ENCODE measurements around the gene SYK.

The SYK gene

DNA sequence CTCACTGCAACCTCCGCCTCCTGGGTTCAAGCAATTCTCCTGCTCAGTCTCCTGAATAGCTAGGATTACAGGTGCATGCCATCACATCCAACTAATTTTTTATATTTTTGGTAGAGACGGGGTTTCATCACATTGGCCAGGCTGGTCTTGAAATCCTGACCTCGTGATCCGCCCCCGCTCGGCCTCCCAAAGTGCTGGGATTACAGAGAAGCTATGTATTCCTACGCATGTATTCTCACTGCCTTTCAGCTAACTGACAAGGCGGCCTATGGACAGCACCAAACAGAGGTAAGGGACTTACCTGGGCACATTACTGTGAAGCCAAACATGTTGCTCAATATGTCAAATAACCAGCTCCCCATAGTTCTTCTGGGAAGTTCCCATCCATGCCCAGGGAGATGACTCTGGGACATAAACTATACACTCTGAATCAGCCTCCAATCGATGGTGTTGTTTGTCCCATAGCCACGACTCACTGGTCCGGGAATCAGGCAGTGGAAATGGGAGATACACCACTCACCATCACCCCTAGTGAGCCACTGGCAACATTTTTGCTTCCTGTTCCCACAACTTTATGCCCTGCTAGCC, 114.6 kb downstream of the SYK start:
- no peak for DNase-seq (ENCODE audit: insufficient read length, low spot score)
- no peak for FAIRE-seq
- TF ChIP-seq POLR2A (IDR thresholded peaks at IDR 0.05; ENCODE audit: low read depth, low read length) (no peak), PAX5 (IDR thresholded peaks at IDR 0.05; ENCODE audit: insufficient read depth, low read length, severe bottlenecking) (no peak), TAF1 (IDR thresholded peaks at IDR 0.05; ENCODE audit: low read depth, low read length) (no peak), POU2F2 (IDR thresholded peaks at IDR 0.05; ENCODE audit: low read depth, low read length) (no peak), POLR2AphosphoS5 (IDR thresholded peaks at IDR 0.05; ENCODE audit: low read depth, low read length) (no peak)

DNA sequence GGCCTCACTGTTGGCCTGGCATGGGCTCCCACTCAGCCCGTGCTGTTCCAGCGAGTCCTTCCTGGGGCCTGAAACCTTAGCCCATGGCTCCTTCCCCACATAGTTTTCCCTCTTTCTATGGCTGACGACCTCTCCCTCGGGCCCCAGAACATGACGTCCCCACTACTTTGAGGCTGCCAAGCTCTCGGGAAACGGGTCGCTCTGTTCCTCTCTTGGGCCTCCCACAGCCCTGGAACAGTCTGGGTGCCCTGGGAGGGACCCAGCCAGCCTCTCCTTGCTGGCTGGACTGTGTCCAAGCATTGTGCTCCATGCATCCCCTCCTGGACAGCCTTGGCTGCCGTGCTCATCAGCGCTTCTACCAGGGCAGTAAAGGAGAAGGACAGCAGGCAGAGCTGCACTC, 118.3 kb downstream of the SYK start:
- DNase-seq (ENCODE audit: insufficient read length, low spot score) = no peak
- FAIRE-seq = no peak
- TF ChIP-seq POLR2AphosphoS5 (IDR thresholded peaks at IDR 0.05; ENCODE audit: low read depth, low read length) (no peak), TAF1 (IDR thresholded peaks at IDR 0.05; ENCODE audit: low read depth, low read length) (no peak), SPI1 (IDR thresholded peaks at IDR 0.05; ENCODE audit: low read depth, low read length) (no peak), POLR2A (IDR thresholded peaks at IDR 0.05; ENCODE audit: low read depth, low read length) (no peak), POU2F2 (IDR thresholded peaks at IDR 0.05; ENCODE audit: low read depth, low read length) (no peak), PAX5 (IDR thresholded peaks at IDR 0.05; ENCODE audit: insufficient read depth, low read length, severe bottlenecking) (no peak)

GRCh38 chr9:90921104-90921503, 119.5 kb downstream of the SYK start:
- DNase-seq (ENCODE audit: insufficient read length, low spot score) (no peak), FAIRE-seq (no peak)
- TF ChIP-seq POLR2A (IDR thresholded peaks at IDR 0.05; ENCODE audit: low read depth, low read length) (no peak), PAX5 (IDR thresholded peaks at IDR 0.05; ENCODE audit: insufficient read depth, low read length, severe bottlenecking) (no peak), POLR2AphosphoS5 (IDR thresholded peaks at IDR 0.05; ENCODE audit: low read depth, low read length) (no peak), TAF1 (IDR thresholded peaks at IDR 0.05; ENCODE audit: low read depth, low read length) (no peak), POU2F2 (IDR thresholded peaks at IDR 0.05; ENCODE audit: low read depth, low read length) (no peak), SPI1 (IDR thresholded peaks at IDR 0.05; ENCODE audit: low read depth, low read length) (no peak)

GRCh38 chr9:90921969-90922368, 120.3 kb downstream of the SYK start:
- FAIRE-seq = no peak

DNA sequence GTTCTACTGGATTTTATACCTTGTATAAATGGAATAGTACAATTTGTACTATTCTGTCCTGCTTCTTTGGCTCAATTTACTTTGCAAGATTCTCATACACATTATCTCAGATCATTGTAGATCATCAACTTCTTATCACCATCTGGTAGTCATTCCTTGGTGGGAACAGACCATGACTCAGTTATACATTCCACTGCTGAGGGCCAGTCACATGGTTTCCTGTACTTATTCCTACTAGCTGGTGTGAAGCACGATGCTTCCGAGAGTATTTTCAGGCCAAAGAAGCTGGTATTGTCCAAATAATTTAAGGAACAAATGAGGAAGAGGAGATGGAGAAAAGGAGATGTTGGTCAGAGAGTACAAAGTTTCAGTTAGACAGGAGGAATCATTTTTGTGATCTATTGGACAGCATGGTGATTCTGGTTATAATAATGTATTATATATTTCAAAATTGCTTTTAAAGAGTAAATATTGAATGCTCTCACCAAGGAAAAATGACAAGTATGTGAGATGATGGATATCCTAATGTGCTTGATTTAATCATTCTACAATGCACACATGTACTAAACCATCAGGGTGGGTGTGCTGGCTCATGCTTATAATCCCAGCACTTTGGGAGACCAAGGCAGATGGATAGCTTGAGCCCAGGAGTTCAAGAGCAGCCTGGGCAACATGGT, 124.1 kb downstream of the SYK start:
- no peak for DNase-seq (ENCODE audit: insufficient read length, low spot score)
- peak; percentile 40 for FAIRE-seq
- no peak for TF ChIP-seq SPI1 (IDR thresholded peaks at IDR 0.05; ENCODE audit: low read depth, low read length)
- TF ChIP-seq POU2F2 (IDR thresholded peaks at IDR 0.05; ENCODE audit: low read depth, low read length) = no peak
- TF ChIP-seq PAX5 (IDR thresholded peaks at IDR 0.05; ENCODE audit: insufficient read depth, low read length, severe bottlenecking) = no peak
- TF ChIP-seq POLR2A (IDR thresholded peaks at IDR 0.05; ENCODE audit: low read depth, low read length) = no peak

More at GRCh38 chr9:90921969-90922368, 120.3 kb downstream of the SYK start:
- DNase-seq (ENCODE audit: insufficient read length, low spot score) = no peak
- TF ChIP-seq POLR2AphosphoS5 (IDR thresholded peaks at IDR 0.05; ENCODE audit: low read depth, low read length) (no peak), POLR2A (IDR thresholded peaks at IDR 0.05; ENCODE audit: low read depth, low read length) (no peak), POU2F2 (IDR thresholded peaks at IDR 0.05; ENCODE audit: low read depth, low read length) (no peak), PAX5 (IDR thresholded peaks at IDR 0.05; ENCODE audit: insufficient read depth, low read length, severe bottlenecking) (no peak), SPI1 (IDR thresholded peaks at IDR 0.05; ENCODE audit: low read depth, low read length) (no peak), TAF1 (IDR thresholded peaks at IDR 0.05; ENCODE audit: low read depth, low read length) (no peak)

GRCh38 chr9:90926936-90927335, 125.3 kb downstream of the SYK start:
- TF ChIP-seq POLR2A (IDR thresholded peaks at IDR 0.05; ENCODE audit: low read depth, low read length) = no peak
- no peak for TF ChIP-seq SPI1 (IDR thresholded peaks at IDR 0.05; ENCODE audit: low read depth, low read length)
- no peak for TF ChIP-seq TAF1 (IDR thresholded peaks at IDR 0.05; ENCODE audit: low read depth, low read length)
- TF ChIP-seq POLR2AphosphoS5 (IDR thresholded peaks at IDR 0.05; ENCODE audit: low read depth, low read length) = no peak
- no peak for DNase-seq (ENCODE audit: insufficient read length, low spot score)
- no peak for FAIRE-seq

DNA sequence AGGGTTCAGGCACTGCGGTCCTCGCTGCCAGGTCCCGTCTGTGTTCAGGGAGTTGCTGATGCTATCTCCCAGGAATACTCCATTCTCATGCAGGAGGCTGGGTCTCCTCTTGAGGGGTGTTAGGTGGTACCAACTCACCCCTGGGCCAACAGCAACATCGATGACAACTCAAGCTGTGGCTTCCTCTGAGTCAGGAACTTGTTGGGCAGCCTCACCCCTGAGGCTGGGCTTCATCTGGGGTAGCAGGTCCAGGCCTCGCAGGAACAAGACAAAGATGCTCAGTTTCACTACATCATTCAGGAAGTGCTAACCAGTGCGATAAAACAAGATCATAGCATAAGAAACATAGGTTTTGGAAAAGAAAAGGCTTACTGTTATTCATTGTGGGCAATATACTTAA, 125.9 kb downstream of the SYK start:
- TF ChIP-seq SPI1 (IDR thresholded peaks at IDR 0.05; ENCODE audit: low read depth, low read length) = no peak
- TF ChIP-seq POLR2AphosphoS5 (IDR thresholded peaks at IDR 0.05; ENCODE audit: low read depth, low read length) = no peak
- no peak for TF ChIP-seq POLR2A (IDR thresholded peaks at IDR 0.05; ENCODE audit: low read depth, low read length)
- TF ChIP-seq TAF1 (IDR thresholded peaks at IDR 0.05; ENCODE audit: low read depth, low read length) = no peak
- no peak for TF ChIP-seq PAX5 (IDR thresholded peaks at IDR 0.05; ENCODE audit: insufficient read depth, low read length, severe bottlenecking)
- no peak for TF ChIP-seq POU2F2 (IDR thresholded peaks at IDR 0.05; ENCODE audit: low read depth, low read length)
- FAIRE-seq (no peak), DNase-seq (ENCODE audit: insufficient read length, low spot score) (no peak)

GRCh38 chr9:90929626-90930025, 128.0 kb downstream of the SYK start:
- DNase-seq (ENCODE audit: insufficient read length, low spot score) (no peak), FAIRE-seq (no peak)
- TF ChIP-seq PAX5 (IDR thresholded peaks at IDR 0.05; ENCODE audit: insufficient read depth, low read length, severe bottlenecking) = no peak
- TF ChIP-seq POLR2AphosphoS5 (IDR thresholded peaks at IDR 0.05; ENCODE audit: low read depth, low read length) = no peak
- TF ChIP-seq SPI1 (IDR thresholded peaks at IDR 0.05; ENCODE audit: low read depth, low read length) = no peak
- no peak for TF ChIP-seq POU2F2 (IDR thresholded peaks at IDR 0.05; ENCODE audit: low read depth, low read length)
- TF ChIP-seq POLR2A (IDR thresholded peaks at IDR 0.05; ENCODE audit: low read depth, low read length) = no peak
- no peak for TF ChIP-seq TAF1 (IDR thresholded peaks at IDR 0.05; ENCODE audit: low read depth, low read length)

GRCh38 chr9:90933468-90933867, 131.8 kb downstream of the SYK start:
- DNase-seq (ENCODE audit: insufficient read length, low spot score) (no peak), FAIRE-seq (no peak)
- no peak for TF ChIP-seq POLR2AphosphoS5 (IDR thresholded peaks at IDR 0.05; ENCODE audit: low read depth, low read length)
- no peak for TF ChIP-seq TAF1 (IDR thresholded peaks at IDR 0.05; ENCODE audit: low read depth, low read length)
- TF ChIP-seq POLR2A (IDR thresholded peaks at IDR 0.05; ENCODE audit: low read depth, low read length) = no peak
- TF ChIP-seq POU2F2 (IDR thresholded peaks at IDR 0.05; ENCODE audit: low read depth, low read length) = no peak
- TF ChIP-seq PAX5 (IDR thresholded peaks at IDR 0.05; ENCODE audit: insufficient read depth, low read length, severe bottlenecking) = no peak
- TF ChIP-seq SPI1 (IDR thresholded peaks at IDR 0.05; ENCODE audit: low read depth, low read length) = no peak

Data from GM12891 (cell line).